ENCODE measurements around the gene CTPS1.

The CTPS1 gene

DNA sequence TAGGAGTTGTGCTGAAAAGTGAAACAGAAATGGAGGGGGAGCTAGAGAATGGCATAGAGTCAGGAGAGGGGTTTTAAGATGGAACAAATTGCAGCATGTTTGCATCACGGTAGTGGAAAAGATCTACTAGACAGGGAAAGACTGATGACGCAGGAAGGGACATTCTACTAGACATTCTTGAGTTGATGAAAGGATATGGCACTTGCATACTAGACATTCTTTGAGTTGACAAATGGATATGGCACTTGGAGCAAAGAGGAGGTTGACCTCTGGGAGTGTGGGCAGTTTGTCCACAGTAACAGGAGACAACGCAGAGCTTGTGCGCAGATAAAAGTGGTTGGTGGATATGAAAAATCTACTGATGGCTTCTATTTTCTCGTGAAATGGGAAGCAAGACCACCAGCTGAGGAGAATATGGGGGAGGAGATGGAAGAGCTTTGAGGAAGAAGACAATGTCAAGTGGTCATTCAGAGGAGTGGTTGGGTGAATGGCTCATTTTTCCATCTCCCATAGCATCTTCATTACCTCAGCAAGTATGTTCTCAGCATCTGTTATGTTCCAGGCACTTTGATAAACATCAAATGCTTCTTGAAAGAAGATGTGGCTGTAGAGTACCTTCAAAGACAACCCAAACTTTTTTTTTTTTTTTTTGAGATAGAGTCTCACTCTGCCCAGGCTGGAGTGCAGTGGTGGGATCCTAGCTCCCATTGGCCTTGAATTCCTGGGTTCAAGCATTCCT is 2.4 kb upstream of the CTPS1 start:
- no peak for DNase-seq (ENCODE audit: low read depth in 1 of 2, low spot score in 1 of 2)
- no peaks in the 10 kb centered on the region for H3K27me3 ChIP-seq (ENCODE audit: insufficient read depth, poor library complexity, severe bottlenecking)
- no peak overlapping the region for H3K4me3 ChIP-seq (replicated peaks; ENCODE audit: insufficient read depth, low read length)
- TF ChIP-seq POLR2AphosphoS5 (IDR thresholded peaks at IDR 0.05; ENCODE audit: low read depth), result no peak
- no peak for TF ChIP-seq GABPA (IDR thresholded peaks at IDR 0.05; ENCODE audit: low read depth)
- no peak for TF ChIP-seq CTCF (IDR thresholded peaks at IDR 0.05; ENCODE audit: insufficient read depth, low read length)
- TF ChIP-seq REST (IDR thresholded peaks at IDR 0.05; ENCODE audit: insufficient replicate concordance, low read depth), result no peak
- TF ChIP-seq SPI1 (IDR thresholded peaks at IDR 0.05; ENCODE audit: borderline replicate concordance, low read depth), result no peak
- H3K27ac ChIP-seq (replicated peaks), result no peak overlapping the region

DNA sequence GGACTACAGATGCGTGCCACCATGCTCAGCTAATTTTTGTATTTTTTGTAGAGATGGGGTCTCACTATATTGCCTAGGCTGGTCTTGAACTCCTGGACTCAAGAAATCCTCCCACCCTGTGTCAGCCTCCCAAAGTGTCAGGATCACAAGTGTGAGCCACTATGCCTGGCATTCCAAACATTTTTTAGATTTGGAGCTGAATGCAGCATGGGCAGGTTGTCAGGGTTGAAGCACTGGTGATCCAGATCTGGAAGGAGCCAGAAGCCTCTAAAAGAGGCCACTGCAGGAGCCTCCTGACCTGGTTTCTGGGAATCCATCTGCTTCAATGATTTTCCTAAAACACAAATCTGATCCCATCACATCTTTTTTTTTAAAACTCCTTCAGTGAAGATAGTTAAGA is 1.8 kb upstream of the CTPS1 start:
- Histone ChIP-seq H3K4me3 (replicated peaks; ENCODE audit: insufficient read depth, low read length) (no peak overlapping the region), H3K27ac (replicated peaks) (no peak overlapping the region), H3K27me3 (ENCODE audit: insufficient read depth, poor library complexity, severe bottlenecking) (no peaks in the 10 kb centered on the region)
- TF ChIP-seq REST (IDR thresholded peaks at IDR 0.05; ENCODE audit: insufficient replicate concordance, low read depth) (no peak), POLR2AphosphoS5 (IDR thresholded peaks at IDR 0.05; ENCODE audit: low read depth) (no peak), CTCF (IDR thresholded peaks at IDR 0.05; ENCODE audit: insufficient read depth, low read length) (no peak), GABPA (IDR thresholded peaks at IDR 0.05; ENCODE audit: low read depth) (no peak), SPI1 (IDR thresholded peaks at IDR 0.05; ENCODE audit: borderline replicate concordance, low read depth) (no peak)
- no peak for DNase-seq (ENCODE audit: low read depth in 1 of 2, low spot score in 1 of 2)

GRCh38 chr1:40978886-40979240 is 633 bp upstream of the CTPS1 start:
- DNase-seq (ENCODE audit: low read depth in 1 of 2, low spot score in 1 of 2), result no peak
- TF ChIP-seq POLR2AphosphoS5 (IDR thresholded peaks at IDR 0.05; ENCODE audit: low read depth), result no peak
- no peak for TF ChIP-seq SPI1 (IDR thresholded peaks at IDR 0.05; ENCODE audit: borderline replicate concordance, low read depth)
- no peak for TF ChIP-seq REST (IDR thresholded peaks at IDR 0.05; ENCODE audit: insufficient replicate concordance, low read depth)
- no peak; the same call in 1 of the 2 replicates for TF ChIP-seq GABPA (IDR thresholded peaks at IDR 0.05; ENCODE audit: low read depth)
- no peak for TF ChIP-seq CTCF (IDR thresholded peaks at IDR 0.05; ENCODE audit: insufficient read depth, low read length)
- H3K27ac ChIP-seq (replicated peaks), result peak overlapping the region; percentile 96
- H3K27me3 ChIP-seq (ENCODE audit: insufficient read depth, poor library complexity, severe bottlenecking), result no peaks in the 10 kb centered on the region
- H3K4me3 ChIP-seq (replicated peaks; ENCODE audit: insufficient read depth, low read length), result peak overlapping the region; percentile 59

Measured in HL-60 (cell line).